Right atrium auricular region (tissue), 2 donors: Measurements from ENCODE around the gene NAXE. TPM values are rescaled to one million over a fixed set of nuclear protein-coding genes. Genes with fewer than 3 reads are reported as not detected.
"Not testable (repeated sequence)": the region's sequence is repeated elsewhere in the genome, so short reads cannot be mapped to it uniquely, and the experiment has no call there.

Experiments used
- DNase-seq: peaks from one replicate; pipeline ENCODE4 v3.0.0-alpha.2; 2019; ENCODE audit warnings: low spot score
- H3K27ac ChIP-seq, 2 donors: fragments of 200-600 bp; sonication (generic); 1 replicate in 1 of 2; 2 replicates in 1 of 2; pipeline ENCODE4 v1.5.1; 2016 to 2019
- H3K27me3 ChIP-seq, 2 donors: fragments of 200-600 bp; sonication (generic); one replicate each; pipeline versions ENCODE4 v1.5.1 to v1.6.0; 2017 to 2019
- H3K36me3 ChIP-seq: fragments of 200-600 bp; sonication (generic); one replicate; pipeline ENCODE4 v1.5.1; 2016
- H3K4me1 ChIP-seq, 2 donors: fragments of 200-600 bp; sonication (generic); one replicate each; pipeline versions ENCODE4 v1.5.1 to v1.6.0; 2017 to 2019
- H3K4me3 ChIP-seq, 2 donors: fragments of 200-600 bp; sonication (generic); 1 replicate in 1 of 2; 2 replicates in 1 of 2; pipeline ENCODE4 v1.5.1; 2017 to 2019; ENCODE audit warnings: mild to moderate bottlenecking in 1 of 2, moderate library complexity in 1 of 2
- H3K9me3 ChIP-seq, 2 donors: fragments of 200-600 bp; sonication (generic); one replicate each; pipeline ENCODE4 v1.5.1; 2019
- CTCF ChIP-seq, 2 donors: fragments of 200-600 bp; sonication (generic); IDR thresholded peaks; one replicate each; pipeline ENCODE4 v1.5.1; 2019; ENCODE audit warnings: antibody characterized with exemption in 2 of 2
- total RNA-seq, 2 donors: library from RNA; depleted of rRNA; stranded (reverse); fragments of >200 nt; gene quantifications; one replicate each; pipeline ENCODE4 v1.1.0, GENCODE V29; 2016

The NAXE gene
- total RNA-seq, 2 donors from 2014 or later = 85.3 to 96.3 TPM

GRCh38 chr1:156627313-156627880 is 35.8 kb downstream of the NAXE start:
- peak; percentile 59 to 72 for TF ChIP-seq CTCF (IDR thresholded peaks at IDR 0.05)
- DNase-seq = no peak
- Histone ChIP-seq H3K9me3 (no peaks in the 10 kb centered on the region), H3K36me3 (no peaks in the 10 kb centered on the region), H3K4me1 (peaks cover 0 to 28% of the 10 kb centered on the region in 2 donors), H3K27ac (no peak overlapping the region), H3K4me3 (no peak overlapping the region), H3K27me3 (peaks cover 8 to 25% of the 10 kb centered on the region in 2 donors)

- H3K4me1 ChIP-seq = peaks cover 0 to 11% of the 10 kb centered on the region in 2 donors
- DNase-seq = no peak
- H3K27ac ChIP-seq = no peak overlapping the region
- H3K36me3 ChIP-seq = no peaks in the 10 kb centered on the region
- no peak overlapping the region for H3K4me3 ChIP-seq
- H3K9me3 ChIP-seq = no peaks in the 10 kb centered on the region
- TF ChIP-seq CTCF (IDR thresholded peaks at IDR 0.05) = no peak
- peaks cover 3 to 15% of the 10 kb centered on the region in 2 donors for H3K27me3 ChIP-seq
Observed at GRCh38 chr1:156629823-156630449, 38.4 kb downstream of the NAXE start.

GRCh38 chr1:156631152-156631551 is 39.6 kb downstream of the NAXE start:
- H3K27ac ChIP-seq, H3K4me3 ChIP-seq, H3K27me3 ChIP-seq, H3K4me1 ChIP-seq, H3K36me3 ChIP-seq, H3K9me3 ChIP-seq, DNase-seq: not testable (repeated sequence)

- Histone ChIP-seq H3K27ac (no peak overlapping the region), H3K4me1 (no peaks in the 10 kb centered on the region), H3K9me3 (no peaks in the 10 kb centered on the region), H3K27me3 (no peaks in the 10 kb centered on the region), H3K36me3 (no peaks in the 10 kb centered on the region), H3K4me3 (no peak overlapping the region)
- no peak for DNase-seq
- TF ChIP-seq CTCF (IDR thresholded peaks at IDR 0.05) = no peak
Observed at GRCh38 chr1:156632355-156632754, 40.8 kb downstream of the NAXE start.

- DNase-seq = no peak
- TF ChIP-seq CTCF (IDR thresholded peaks at IDR 0.05) = no peak
- H3K36me3 ChIP-seq = no peaks in the 10 kb centered on the region
- H3K27me3 ChIP-seq = peaks cover 3 to 13% of the 10 kb centered on the region in 2 donors
- no peak overlapping the region for H3K27ac ChIP-seq
- H3K4me1 ChIP-seq = peaks cover 0 to 19% of the 10 kb centered on the region in 2 donors
- no peaks in the 10 kb centered on the region for H3K9me3 ChIP-seq
- no peak overlapping the region for H3K4me3 ChIP-seq
Observed at GRCh38 chr1:156638189-156638985, 46.8 kb downstream of the NAXE start.

GRCh38 chr1:156639601-156640101 is 48.1 kb downstream of the NAXE start:
- DNase-seq = no peak
- Histone ChIP-seq H3K36me3 (no peaks in the 10 kb centered on the region), H3K9me3 (no peaks in the 10 kb centered on the region), H3K27me3 (peaks cover 3 to 13% of the 10 kb centered on the region in 2 donors), H3K4me1 (peaks cover 0 to 19% of the 10 kb centered on the region in 2 donors), H3K27ac (no peak overlapping the region), H3K4me3 (no peak overlapping the region)
- TF ChIP-seq CTCF (IDR thresholded peaks at IDR 0.05) = no peak
